Calu3 (cell line): ENCODE results near the gene TMEM158. TPM values are rescaled to one million over a fixed set of nuclear protein-coding genes. Genes with fewer than 3 reads are reported as not detected.

Source experiments
- BruUV-seq: library from RNA; stranded (reverse); fragments of 400-500 nt; replicated peaks from 2 replicates; lab custom pipeline; 2021; lab: Mats Ljungman, UMichigan
- CTCF ChIA-PET: fragments of 300-600 bp; sonication (Branson Sonifier 250); formaldehyde crosslinking; loops from one replicate; lab custom pipeline; 2022; ENCODE audit warnings: antibody characterized with exemption; lab: Charles Lee
- DNase-seq: peaks from one replicate; pipeline ENCODE4 v3.0.0; 2022
- H3K27ac Mint-ChIP-seq: one replicate; pipeline ENCODE4 v1.8.0; 2022; ENCODE audit warnings: mixed read lengths; ENCODE audit not compliant: unreplicated experiment
- H3K27me3 Mint-ChIP-seq: one replicate; pipeline ENCODE4 v1.8.0; 2022; ENCODE audit warnings: mixed read lengths; ENCODE audit not compliant: unreplicated experiment
- H3K36me3 Mint-ChIP-seq: one replicate; pipeline ENCODE4 v1.8.0; 2022; ENCODE audit warnings: mild to moderate bottlenecking, moderate library complexity, mixed read lengths; ENCODE audit not compliant: insufficient read depth, unreplicated experiment
- H3K4me1 Mint-ChIP-seq: one replicate; pipeline ENCODE4 v1.8.0; 2022; ENCODE audit warnings: mild to moderate bottlenecking, low read depth, mixed read lengths; ENCODE audit not compliant: unreplicated experiment
- H3K4me3 Mint-ChIP-seq: one replicate; pipeline ENCODE4 v1.8.0; 2022; ENCODE audit warnings: mild to moderate bottlenecking, low read depth, moderate library complexity, mixed read lengths; ENCODE audit not compliant: unreplicated experiment
- H3K9me3 Mint-ChIP-seq: one replicate; pipeline ENCODE4 v1.8.0; 2022; ENCODE audit warnings: low read depth, mixed read lengths; ENCODE audit not compliant: unreplicated experiment
- CTCF ChIP-seq: fragments of 200-600 bp; IDR thresholded peaks from one replicate; pipeline ENCODE4 v1.8.0; 2022; ENCODE audit warnings: antibody characterized with exemption; ENCODE audit not compliant: unreplicated experiment
- intact Hi-C: fragments of 100-400 bp; cut with micrococcal nuclease; formaldehyde crosslinking; loops from one replicate; pipeline ENCODE4 v1.10.0; 2022; ENCODE audit not compliant: unreplicated experiment
- total RNA-seq: library from RNA; stranded (reverse); gene quantifications from 2 replicates; pipeline ENCODE4 v1.2.3, GENCODE V29; 2022

Gene TMEM158
- total RNA-seq, 1 experiment from 2014 or later = 2.5 TPM

- intact Hi-C loops = no loop called here
- Mint-ChIP-seq H3K36me3 (no peaks in the 10 kb centered on the region), H3K4me3 (no peak overlapping the region), H3K9me3 (no peaks in the 10 kb centered on the region), H3K27me3 (no peaks in the 10 kb centered on the region), H3K4me1 (peaks cover 11% of the 10 kb centered on the region), H3K27ac (no peak overlapping the region)
- DNase-seq = no peak
- CTCF ChIA-PET = no interaction called here
- TF ChIP-seq CTCF = no peak
- no TSS peak for BruUV-seq
Measured at GRCh38 chr3:45187694-45188141, 38.4 kb downstream of the TMEM158 start.

- no peak overlapping the region for H3K27ac Mint-ChIP-seq
- no peak for TF ChIP-seq CTCF
- peaks cover 16% of the 10 kb centered on the region for H3K4me1 Mint-ChIP-seq
- no peaks in the 10 kb centered on the region for H3K27me3 Mint-ChIP-seq
- H3K9me3 Mint-ChIP-seq = no peaks in the 10 kb centered on the region
- no peaks in the 10 kb centered on the region for H3K36me3 Mint-ChIP-seq
- BruUV-seq = no TSS peak
- CTCF ChIA-PET = no interaction called here
- DNase-seq = no peak
- intact Hi-C loops = no loop called here
- H3K4me3 Mint-ChIP-seq = no peak overlapping the region
Measured at GRCh38 chr3:45186871-45187270, 39.2 kb downstream of the TMEM158 start.

GRCh38 chr3:45185461-45185860 is 40.6 kb downstream of the TMEM158 start:
- no peaks in the 10 kb centered on the region for H3K36me3 Mint-ChIP-seq
- BruUV-seq = no TSS peak
- H3K4me3 Mint-ChIP-seq = no peak overlapping the region
- CTCF ChIA-PET = no interaction called here
- no peaks in the 10 kb centered on the region for H3K9me3 Mint-ChIP-seq
- intact Hi-C loops = no loop called here
- peaks cover 16% of the 10 kb centered on the region for H3K4me1 Mint-ChIP-seq
- H3K27me3 Mint-ChIP-seq = no peaks in the 10 kb centered on the region
- no peak for DNase-seq
- TF ChIP-seq CTCF = no peak
- no peak overlapping the region for H3K27ac Mint-ChIP-seq

GRCh38 chr3:45185052-45185451 is 41.0 kb downstream of the TMEM158 start:
- H3K4me3 Mint-ChIP-seq = no peak overlapping the region
- no peaks in the 10 kb centered on the region for H3K9me3 Mint-ChIP-seq
- intact Hi-C loops = no loop called here
- H3K36me3 Mint-ChIP-seq = no peaks in the 10 kb centered on the region
- peaks cover 16% of the 10 kb centered on the region for H3K4me1 Mint-ChIP-seq
- no peak for TF ChIP-seq CTCF
- CTCF ChIA-PET = no interaction called here
- H3K27me3 Mint-ChIP-seq = no peaks in the 10 kb centered on the region
- BruUV-seq = no TSS peak
- H3K27ac Mint-ChIP-seq = no peak overlapping the region
- no peak for DNase-seq
